ENCODE data around the gene RHCG. TPM values are rescaled to one million over a fixed set of nuclear protein-coding genes. Genes with fewer than 3 reads are reported as not detected.
A peak's percentile ranks its signal among the peaks of the same experiment; 100 is the strongest.

Gene RHCG
- total and polyA plus RNA-seq, 4 donors, result 0.17 to 0.37 (median 0.25) TPM; not detected in 1

GRCh38 chr15:89477411-89478242 is 18.8 kb downstream of the RHCG start:
- no peak for ATAC-seq (ENCODE audit: insufficient read depth, low FRiP score)
- no peak overlapping the region for H3K9ac ChIP-seq (ENCODE audit: insufficient read depth in 1 of 2, low read length in 2 of 2)
- WGBS, 2 donors, result 81 to 91% methylated on average over 21 to 22 of the region's 22 CpGs
- no peaks in the 10 kb centered on the region for H3K4me1 ChIP-seq (ENCODE audit: control insufficient read depth in 5 of 5, insufficient read depth in 5 of 5, low read length in 5 of 5)
- H3K36me3 ChIP-seq (ENCODE audit: control insufficient read depth in 4 of 4, insufficient read depth in 4 of 4, low read length in 4 of 4), result no peaks in the 10 kb centered on the region
- H3K4me3 ChIP-seq, result no peak overlapping the region
- TF ChIP-seq, protein P1, sequence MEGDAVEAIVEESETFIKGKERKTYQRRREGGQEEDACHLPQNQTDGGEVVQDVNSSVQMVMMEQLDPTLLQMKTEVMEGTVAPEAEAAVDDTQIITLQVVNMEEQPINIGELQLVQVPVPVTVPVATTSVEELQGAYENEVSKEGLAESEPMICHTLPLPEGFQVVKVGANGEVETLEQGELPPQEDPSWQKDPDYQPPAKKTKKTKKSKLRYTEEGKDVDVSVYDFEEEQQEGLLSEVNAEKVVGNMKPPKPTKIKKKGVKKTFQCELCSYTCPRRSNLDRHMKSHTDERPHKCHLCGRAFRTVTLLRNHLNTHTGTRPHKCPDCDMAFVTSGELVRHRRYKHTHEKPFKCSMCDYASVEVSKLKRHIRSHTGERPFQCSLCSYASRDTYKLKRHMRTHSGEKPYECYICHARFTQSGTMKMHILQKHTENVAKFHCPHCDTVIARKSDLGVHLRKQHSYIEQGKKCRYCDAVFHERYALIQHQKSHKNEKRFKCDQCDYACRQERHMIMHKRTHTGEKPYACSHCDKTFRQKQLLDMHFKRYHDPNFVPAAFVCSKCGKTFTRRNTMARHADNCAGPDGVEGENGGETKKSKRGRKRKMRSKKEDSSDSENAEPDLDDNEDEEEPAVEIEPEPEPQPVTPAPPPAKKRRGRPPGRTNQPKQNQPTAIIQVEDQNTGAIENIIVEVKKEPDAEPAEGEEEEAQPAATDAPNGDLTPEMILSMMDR (IDR thresholded peaks at IDR 0.05; ENCODE audit: control extremely low read depth, extremely low read depth), result no peak
- H3K27ac ChIP-seq (ENCODE audit: low read depth in 1 of 2, low read length in 1 of 2), result no peak overlapping the region
- peaks cover 0 to 6% (median 0%) of the 10 kb centered on the region in 4 donors for H3K9me3 ChIP-seq (ENCODE audit: control insufficient read depth in 4 of 4, insufficient read depth in 3 of 4, low read length in 3 of 4)
- peaks cover 0 to 8% (median 2%) of the 10 kb centered on the region in 3 donors for H3K27me3 ChIP-seq (ENCODE audit: control insufficient read depth in 3 of 3, insufficient read depth in 3 of 3, low read length in 2 of 3)
- DNase-seq, result no peak

- no peak overlapping the region for H3K27ac ChIP-seq (ENCODE audit: low read depth in 1 of 2, low read length in 1 of 2)
- DNase-seq (no peak), ATAC-seq (ENCODE audit: insufficient read depth, low FRiP score) (no peak)
- TF ChIP-seq, protein P1 (IDR thresholded peaks at IDR 0.05; ENCODE audit: control extremely low read depth, extremely low read depth), result no peak
- H3K9ac ChIP-seq (ENCODE audit: insufficient read depth in 1 of 2, low read length in 2 of 2), result no peak overlapping the region
- H3K9me3 ChIP-seq (ENCODE audit: control insufficient read depth in 4 of 4, insufficient read depth in 3 of 4, low read length in 3 of 4), result peaks cover 0 to 6% (median 0%) of the 10 kb centered on the region in 4 donors
- peaks cover 2 to 12% (median 3%) of the 10 kb centered on the region in 3 donors for H3K27me3 ChIP-seq (ENCODE audit: control insufficient read depth in 3 of 3, insufficient read depth in 3 of 3, low read length in 2 of 3)
- H3K36me3 ChIP-seq (ENCODE audit: control insufficient read depth in 4 of 4, insufficient read depth in 4 of 4, low read length in 4 of 4), result no peaks in the 10 kb centered on the region
- no peaks in the 10 kb centered on the region for H3K4me1 ChIP-seq (ENCODE audit: control insufficient read depth in 5 of 5, insufficient read depth in 5 of 5, low read length in 5 of 5)
- WGBS, 2 donors, result 61 to 64% methylated on average over 6 of the region's 6 CpGs
- H3K4me3 ChIP-seq, result no peak overlapping the region
Measured at GRCh38 chr15:89475661-89476060, 20.7 kb downstream of the RHCG start.

DNA sequence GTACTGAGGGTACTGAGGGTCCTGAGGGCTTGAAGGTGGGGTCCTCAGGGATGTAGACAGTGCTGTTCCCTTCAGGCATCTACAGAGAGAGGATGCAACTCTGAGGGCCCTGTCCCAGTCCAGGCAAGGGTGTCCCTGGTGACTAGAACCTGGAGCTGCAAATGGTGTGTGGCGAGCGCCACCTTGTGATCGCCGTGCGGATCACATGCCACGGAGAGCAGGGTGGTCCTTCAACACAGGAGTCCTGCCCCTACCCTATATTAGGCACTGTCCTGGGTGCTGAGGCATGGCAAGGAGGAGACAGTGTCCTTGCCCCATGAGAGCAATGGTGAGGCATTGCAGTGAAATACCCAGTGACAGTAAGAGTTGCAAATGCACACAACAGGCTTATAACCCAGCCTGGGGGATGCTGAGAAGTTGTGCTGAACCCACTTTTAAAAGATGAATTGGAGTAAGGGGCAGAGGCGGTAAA is 23.6 kb downstream of the RHCG start:
- ATAC-seq (ENCODE audit: insufficient read depth, low FRiP score) (no peak), DNase-seq (peak; percentile 29 to 58 (median 52))
- Histone ChIP-seq H3K27ac (ENCODE audit: low read depth in 1 of 2, low read length in 1 of 2) (no peak overlapping the region), H3K36me3 (ENCODE audit: control insufficient read depth in 4 of 4, insufficient read depth in 4 of 4, low read length in 4 of 4) (no peaks in the 10 kb centered on the region), H3K27me3 (ENCODE audit: control insufficient read depth in 3 of 3, insufficient read depth in 3 of 3, low read length in 2 of 3) (peaks cover 4 to 14% (median 6%) of the 10 kb centered on the region in 3 donors), H3K4me1 (ENCODE audit: control insufficient read depth in 5 of 5, insufficient read depth in 5 of 5, low read length in 5 of 5) (no peaks in the 10 kb centered on the region), H3K4me3 (no peak overlapping the region), H3K9me3 (ENCODE audit: control insufficient read depth in 4 of 4, insufficient read depth in 3 of 4, low read length in 3 of 4) (peaks cover 0 to 4% (median 0%) of the 10 kb centered on the region in 4 donors), H3K9ac (ENCODE audit: insufficient read depth in 1 of 2, low read length in 2 of 2) (no peak overlapping the region)
- 7 to 10% methylated on average over 7 of the region's 7 CpGs for WGBS, 2 donors
- TF ChIP-seq, protein P1 (IDR thresholded peaks at IDR 0.05; ENCODE audit: control extremely low read depth, extremely low read depth), result no peak

Measured in lung (tissue), 12 donors.